Measurements from ENCODE around the gene ALPP.
"Not testable (repeated sequence)": the region's sequence is repeated elsewhere in the genome, so short reads cannot be mapped to it uniquely, and the experiment has no call there.

The ALPP gene

GRCh38 chr2:232381204-232382031 lies 2.9 kb downstream of the ALPP start:
- DNase-seq: not testable (repeated sequence)

- no peak for DNase-seq
Observed at GRCh38 chr2:232382331-232383225, 4.0 kb downstream of the ALPP start.

- DNase-seq: no peak
Observed at GRCh38 chr2:232384466-232384865, 5.9 kb downstream of the ALPP start.

GRCh38 chr2:232385058-232385457 lies 6.5 kb downstream of the ALPP start:
- DNase-seq: not testable (repeated sequence)

GRCh38 chr2:232385660-232386489 lies 7.3 kb downstream of the ALPP start:
- DNase-seq: no peak

GRCh38 chr2:232386490-232386739 lies 7.9 kb downstream of the ALPP start:
- DNase-seq: no peak

GRCh38 chr2:232386740-232387450 lies 8.3 kb downstream of the ALPP start:
- no peak for DNase-seq

- no peak for DNase-seq
Observed at GRCh38 chr2:232387451-232388171, 9.1 kb downstream of the ALPP start.

- DNase-seq: no peak
Observed at GRCh38 chr2:232388324-232388891, 9.9 kb downstream of the ALPP start.

GRCh38 chr2:232389327-232389726 lies 10.8 kb downstream of the ALPP start:
- DNase-seq: no peak

GRCh38 chr2:232390661-232391060 lies 12.1 kb downstream of the ALPP start:
- no peak for DNase-seq

GRCh38 chr2:232393556-232393955 lies 15.0 kb downstream of the ALPP start:
- no peak for DNase-seq

- not testable (repeated sequence) for DNase-seq
Observed at GRCh38 chr2:232394431-232394830, 15.9 kb downstream of the ALPP start.

GRCh38 chr2:232395586-232395985 lies 17.0 kb downstream of the ALPP start:
- DNase-seq: no peak

- DNase-seq: no peak
Observed at GRCh38 chr2:232396683-232397082, 18.1 kb downstream of the ALPP start.

GRCh38 chr2:232398293-232399034 lies 19.9 kb downstream of the ALPP start:
- DNase-seq: no peak

- DNase-seq: no peak
Observed at GRCh38 chr2:232400256-232401015, 21.9 kb downstream of the ALPP start.

GRCh38 chr2:232402518-232402917 lies 24.0 kb downstream of the ALPP start:
- DNase-seq: no peak
